HG03575 (cell line): ENCODE measurements around the gene TMEM232.

Experiments used
- ATAC-seq: cut with Tn5 transposase; IDR thresholded peaks from one replicate; pipeline ENCODE4 v1.9.1; 2021; ENCODE audit not compliant: unreplicated experiment, insufficient number of reproducible peaks, low FRiP score; ENCODE audit errors: extremely low read depth

TMEM232 gene

DNA sequence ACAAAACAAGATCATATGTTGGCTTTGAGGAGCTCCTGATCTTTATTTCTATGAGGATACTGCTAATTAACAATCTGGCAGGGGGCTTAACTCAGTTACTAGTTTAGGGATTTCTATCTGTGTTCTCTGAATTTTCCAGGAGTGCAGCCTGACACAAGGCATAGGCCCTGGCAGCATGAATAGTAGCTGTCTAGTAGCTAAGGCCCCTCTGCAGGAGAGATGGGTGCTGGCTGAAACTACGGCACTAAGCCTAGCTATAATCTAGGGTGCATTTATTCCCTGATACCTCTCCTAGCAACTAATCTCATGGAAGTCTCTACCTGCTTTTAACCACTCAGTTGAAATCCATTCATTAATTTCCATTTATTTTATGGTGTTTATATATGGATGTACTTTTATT lies 268.2 kb downstream of the TMEM232 start:
- ATAC-seq, result no peak

DNA sequence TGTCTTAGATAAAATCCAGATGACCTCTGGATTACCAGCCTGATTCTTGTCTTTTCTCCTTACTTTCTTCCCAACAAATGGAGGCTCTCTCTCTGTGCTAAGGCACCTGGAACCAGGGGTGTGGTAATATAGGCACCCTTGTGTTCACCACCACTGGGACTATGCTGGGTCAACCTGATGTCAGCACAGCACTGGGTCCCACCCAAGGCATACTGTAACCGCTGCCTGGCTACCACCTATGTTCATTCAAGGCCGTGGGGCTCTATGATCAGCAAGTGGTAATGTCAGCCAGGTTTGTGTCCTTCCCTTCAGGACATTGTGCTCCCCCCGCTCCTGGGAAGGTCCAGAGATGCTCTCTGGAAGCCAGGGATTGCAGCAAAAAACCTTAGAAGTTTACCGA lies 283.6 kb downstream of the TMEM232 start:
- ATAC-seq, result no peak

DNA sequence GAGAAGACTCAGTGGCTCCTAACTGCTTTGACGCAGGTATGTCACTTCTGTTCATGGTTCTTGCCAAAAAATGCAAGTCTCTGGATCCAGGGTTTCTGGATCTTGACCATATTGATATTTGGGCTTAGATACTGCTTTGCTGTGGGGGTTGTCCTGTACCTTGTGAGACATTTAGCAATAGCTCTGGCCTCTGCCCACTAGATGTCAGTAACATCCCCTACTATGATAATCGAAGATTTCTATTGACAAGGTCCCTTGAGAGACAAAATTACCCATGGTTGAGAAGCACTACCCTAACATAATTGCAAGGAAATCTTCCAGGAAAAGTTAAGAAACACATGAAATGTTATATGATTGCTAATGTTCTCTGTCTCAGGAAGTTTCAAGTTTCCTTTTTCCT lies 285.4 kb downstream of the TMEM232 start:
- ATAC-seq, result no peak

DNA sequence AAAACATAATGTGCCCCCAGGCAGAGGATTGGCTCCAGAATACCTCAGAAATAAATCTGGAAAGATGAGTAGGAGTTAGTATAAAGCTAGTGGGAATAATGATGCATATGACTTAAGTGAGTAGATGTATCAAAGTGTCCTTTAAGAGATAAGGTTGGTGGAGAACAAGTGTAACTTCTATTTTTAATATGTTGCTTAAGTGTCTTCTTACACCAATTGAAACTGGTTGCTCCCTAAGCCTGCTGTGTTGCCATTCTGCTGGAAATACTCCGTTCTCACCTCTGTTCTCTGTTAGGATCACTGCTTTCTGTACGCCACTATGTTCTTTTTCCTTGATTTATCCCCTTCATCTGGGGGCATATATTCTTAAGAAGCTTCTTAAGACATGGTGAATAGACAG lies 286.4 kb downstream of the TMEM232 start:
- no peak for ATAC-seq

DNA sequence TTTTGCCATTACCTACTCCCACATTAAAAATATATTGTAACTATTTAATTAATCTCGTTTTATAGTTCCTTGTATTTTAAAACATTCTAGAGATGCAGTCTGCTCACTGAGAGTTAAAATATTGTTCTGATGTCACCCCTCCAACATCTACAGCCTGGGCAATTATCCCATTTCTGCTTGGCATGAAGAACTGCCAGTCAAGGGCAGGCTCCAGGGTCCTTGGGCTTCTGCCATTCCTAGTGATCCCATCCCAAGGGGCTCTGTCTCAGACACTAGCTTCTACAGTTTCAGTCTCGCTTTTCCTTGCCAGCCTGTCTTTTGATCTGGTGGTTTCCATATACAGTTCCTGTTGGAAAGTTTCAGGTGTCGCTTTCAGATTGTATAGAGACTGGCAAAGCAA lies 287.2 kb downstream of the TMEM232 start:
- no peak for ATAC-seq

DNA sequence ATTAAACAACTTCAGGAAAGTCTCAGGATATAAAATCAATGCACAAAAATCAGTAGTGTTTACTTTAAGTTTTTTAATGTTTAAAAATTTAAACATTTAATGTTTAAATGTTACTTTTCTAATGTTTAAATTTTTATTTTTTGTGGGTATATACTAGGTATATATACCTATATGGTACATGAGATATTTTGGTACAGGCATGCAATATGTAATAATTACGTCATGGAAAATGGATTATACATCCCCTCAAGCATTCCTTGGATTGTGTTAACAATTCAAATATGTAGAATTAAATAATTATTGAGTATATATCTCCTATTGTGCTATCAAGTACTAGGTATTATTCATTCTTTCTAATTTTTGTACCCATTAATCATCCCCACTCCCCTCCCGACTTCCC lies 291.3 kb downstream of the TMEM232 start:
- ATAC-seq, result no peak

DNA sequence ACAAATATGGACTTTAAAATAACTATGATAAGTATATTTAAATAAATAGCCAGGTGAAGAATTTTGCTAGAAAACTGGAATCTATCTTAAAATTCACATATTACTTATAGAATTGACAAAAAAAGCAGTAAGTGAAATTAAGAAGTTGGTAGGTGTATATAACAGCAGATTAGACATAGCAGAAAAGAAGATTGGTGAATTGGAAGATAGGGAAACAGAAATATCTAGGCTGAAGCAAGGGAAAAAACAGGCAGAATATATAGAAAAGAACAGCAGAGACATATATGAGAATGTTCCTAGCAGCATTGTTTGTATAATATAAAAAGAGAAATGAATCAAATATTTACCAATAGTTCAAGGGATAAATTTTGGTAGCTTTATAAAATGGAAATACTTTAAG lies 294.9 kb downstream of the TMEM232 start:
- no peak for ATAC-seq

DNA sequence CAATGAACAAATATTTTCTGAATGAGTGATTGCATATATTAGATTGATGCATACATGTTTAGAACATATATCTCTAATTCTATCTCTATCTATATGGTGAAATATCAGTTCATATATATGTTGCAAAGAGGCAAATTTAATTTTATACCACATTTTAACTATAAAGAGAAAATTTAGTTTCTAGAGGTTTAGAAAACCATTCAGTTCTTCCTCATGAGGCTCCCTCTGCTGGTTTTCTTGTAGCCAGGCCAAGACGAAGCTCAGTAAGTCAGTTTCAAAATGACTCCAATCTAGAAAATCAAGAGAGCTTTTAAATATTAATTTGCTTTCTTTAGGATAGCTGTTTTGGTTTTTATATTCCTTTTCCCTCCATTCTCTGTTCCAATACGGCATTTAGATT lies 312.1 kb downstream of the TMEM232 start:
- ATAC-seq, result no peak

DNA sequence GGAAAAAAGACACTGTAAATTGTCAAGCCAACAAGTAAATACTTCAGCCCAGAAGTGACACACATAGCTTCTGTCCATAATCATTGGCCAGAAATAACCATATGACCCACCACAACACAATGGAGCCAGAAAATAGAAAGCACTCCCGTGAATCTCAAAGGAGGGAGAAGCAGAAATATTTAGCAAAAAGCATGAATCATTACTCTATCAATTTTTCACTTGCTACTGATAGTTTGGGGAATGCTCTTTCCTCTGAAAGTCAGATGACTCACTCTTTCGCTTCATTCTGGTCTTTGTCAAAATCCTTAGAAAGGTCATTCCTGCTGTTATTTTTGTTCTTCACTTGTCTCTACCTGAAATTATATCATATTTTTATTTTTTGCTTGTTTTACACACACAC lies 312.6 kb downstream of the TMEM232 start:
- ATAC-seq, result no peak

DNA sequence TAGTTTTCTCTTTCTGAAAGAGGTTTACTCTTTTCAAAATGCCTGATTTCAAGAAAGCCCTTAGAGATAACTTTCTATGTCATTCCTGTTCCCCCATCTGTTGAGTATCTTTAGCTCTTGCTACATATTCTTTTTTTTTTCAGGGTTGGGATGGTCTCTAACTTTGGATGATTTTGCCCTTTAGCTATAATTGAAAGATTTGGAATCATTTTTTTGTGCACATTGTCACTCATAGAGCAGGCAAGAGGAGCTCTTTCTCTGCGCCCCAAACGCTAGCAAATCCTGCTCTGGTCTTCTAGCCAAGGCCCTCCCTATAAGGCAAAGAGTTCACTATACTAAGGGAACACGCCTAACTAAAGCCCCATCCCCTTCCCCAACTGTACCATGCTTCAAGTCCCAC lies 316.9 kb downstream of the TMEM232 start:
- no peak for ATAC-seq

DNA sequence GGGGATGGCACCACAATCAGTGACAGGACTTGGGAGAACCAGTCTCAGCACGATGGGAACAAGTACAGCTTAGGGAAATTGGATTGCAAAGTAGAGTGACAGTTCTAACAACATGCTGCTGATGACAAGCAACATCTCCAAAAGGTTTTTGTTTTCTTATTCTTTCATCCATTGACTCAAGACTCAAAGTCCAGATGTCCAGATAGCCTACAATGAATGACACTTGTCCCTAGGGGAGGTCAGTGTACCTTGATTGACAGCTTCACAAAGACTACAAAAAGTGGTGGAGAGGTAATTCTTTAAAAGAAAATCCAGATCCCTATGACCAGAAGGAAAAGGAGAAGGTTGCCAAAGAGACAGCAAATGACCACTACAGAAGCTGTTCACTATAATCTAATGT lies 323.9 kb downstream of the TMEM232 start:
- ATAC-seq, result no peak

DNA sequence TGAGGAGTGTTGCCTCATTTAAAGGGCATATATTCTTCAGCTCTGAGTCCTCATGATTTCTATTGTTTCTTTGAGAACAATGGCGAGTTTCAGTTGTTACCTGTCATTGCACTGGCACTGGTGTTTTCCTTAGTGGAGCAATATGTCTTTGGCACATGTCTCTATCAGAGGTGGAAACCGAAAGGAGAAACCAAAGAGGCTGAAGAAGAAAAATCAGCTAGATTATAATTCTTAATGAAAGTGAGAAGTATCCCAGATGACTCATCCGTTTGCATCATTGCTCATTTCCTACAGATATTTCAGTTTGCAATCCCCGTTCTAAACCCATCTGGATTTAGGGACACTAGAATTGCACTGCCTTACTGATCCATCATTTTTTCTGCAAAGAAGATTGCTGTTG lies 324.6 kb downstream of the TMEM232 start:
- no peak for ATAC-seq

DNA sequence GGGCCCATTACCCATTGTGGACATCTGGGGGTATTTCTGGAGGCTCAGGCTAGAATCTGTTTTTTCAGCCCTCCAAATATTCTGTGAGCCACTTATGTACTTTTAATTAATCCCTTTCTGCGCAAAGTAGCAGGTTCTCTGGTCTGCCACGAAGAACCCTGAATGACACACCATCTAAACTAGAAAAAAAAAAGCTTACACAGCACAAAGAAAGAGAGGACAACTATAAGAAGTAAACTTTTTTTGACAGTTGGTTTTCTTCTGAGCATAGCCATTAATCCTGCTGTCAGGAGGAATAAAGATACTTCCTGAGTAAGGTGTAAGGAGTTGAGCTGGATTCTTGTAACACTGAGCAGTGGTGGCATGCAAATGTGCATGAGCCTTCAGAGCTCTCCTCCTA lies 327.5 kb downstream of the TMEM232 start:
- ATAC-seq, result no peak

DNA sequence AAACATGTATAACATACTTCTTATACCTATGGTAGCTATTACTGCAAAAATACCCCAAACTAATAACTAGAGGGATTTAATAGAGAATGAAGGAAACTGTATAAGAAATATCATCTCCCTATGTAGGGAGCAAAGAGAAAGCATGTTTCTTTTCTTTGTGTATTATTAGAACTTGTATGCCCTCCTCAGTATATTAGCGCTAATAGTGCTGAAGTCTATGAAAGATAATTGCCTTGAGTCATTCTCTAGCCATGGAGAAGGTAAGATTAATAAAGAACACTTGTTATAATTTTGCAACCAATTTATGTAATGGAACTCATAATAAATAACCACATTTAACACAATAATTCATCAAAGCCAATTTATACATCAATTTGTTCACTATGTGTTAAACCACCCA lies 329.2 kb downstream of the TMEM232 start:
- no peak for ATAC-seq

DNA sequence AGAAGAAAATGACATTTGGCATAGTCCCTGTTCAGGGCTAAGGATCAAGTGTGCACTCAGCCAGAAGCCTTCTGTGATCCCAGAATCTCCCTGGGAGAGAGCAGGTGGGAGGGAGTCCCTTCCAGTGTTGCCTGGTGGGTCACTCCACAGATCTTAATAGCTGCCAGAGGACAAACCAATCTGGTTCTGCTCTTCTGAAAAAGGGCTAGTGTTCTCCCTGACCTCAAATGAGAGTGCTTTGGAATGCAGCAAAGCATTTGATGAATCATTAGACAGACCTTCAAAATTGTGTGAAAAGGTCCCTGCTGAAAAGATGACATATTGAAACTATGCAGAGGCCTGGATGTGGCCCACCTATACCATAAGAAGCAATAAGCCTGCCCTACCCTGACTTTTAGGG lies 339.7 kb downstream of the TMEM232 start:
- ATAC-seq, result no peak

DNA sequence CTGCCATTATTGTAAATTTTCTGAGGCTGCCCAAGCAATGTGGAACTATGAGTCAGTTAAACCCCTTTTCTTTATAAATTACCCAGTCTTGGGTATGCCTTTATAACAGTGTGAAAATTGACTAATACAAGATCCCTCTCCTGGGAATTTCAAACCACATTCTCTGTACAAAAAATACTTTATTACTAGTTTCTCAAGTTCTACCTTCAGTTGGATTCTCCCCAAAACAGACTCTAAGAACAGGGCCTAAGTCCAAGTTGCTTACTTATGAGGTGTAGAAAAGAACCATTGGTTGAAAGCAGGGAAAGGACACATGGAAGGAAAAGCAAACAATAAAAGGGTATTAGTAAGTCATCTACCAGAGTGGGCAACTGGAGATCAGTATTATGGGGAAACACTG lies 343.2 kb downstream of the TMEM232 start:
- no peak for ATAC-seq

DNA sequence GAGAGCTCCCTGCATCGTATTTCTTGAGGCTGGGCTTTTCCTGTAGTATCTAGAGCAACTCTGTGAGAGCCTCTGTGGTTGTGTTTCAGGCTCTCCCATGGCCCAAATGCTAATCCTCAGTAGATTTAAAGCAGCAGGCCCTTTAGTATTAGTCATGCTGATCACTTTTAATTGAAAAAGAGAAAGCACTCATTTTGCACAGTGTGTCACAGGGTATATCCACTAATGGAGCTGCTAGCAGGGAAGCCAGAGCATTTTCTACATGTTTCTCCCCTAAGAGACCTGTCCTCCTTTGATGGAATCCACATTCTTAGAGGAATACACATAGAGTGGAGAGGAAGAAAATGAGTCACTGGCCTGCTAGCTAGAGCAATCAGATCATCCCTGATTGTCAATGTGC lies 348.5 kb downstream of the TMEM232 start:
- no peak for ATAC-seq

DNA sequence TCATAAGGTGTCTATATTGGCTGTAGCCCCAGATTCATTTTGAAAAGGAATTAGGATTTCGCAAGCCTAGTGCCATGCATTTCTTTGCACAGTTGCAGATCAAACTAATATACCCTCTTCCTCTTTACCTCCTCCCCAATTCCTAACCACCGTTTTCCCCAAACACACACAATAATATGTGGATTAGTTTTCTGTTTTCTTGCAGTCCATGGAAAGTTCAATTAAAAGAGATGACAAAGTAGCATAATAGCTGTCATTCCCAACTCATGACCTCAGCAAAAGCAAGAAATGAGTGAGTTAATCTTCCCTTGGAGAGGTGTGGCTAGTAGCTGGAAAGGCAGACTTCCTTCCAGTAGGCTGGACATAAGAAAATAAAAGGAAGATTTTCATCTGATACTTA lies 349.1 kb downstream of the TMEM232 start:
- ATAC-seq, result no peak

DNA sequence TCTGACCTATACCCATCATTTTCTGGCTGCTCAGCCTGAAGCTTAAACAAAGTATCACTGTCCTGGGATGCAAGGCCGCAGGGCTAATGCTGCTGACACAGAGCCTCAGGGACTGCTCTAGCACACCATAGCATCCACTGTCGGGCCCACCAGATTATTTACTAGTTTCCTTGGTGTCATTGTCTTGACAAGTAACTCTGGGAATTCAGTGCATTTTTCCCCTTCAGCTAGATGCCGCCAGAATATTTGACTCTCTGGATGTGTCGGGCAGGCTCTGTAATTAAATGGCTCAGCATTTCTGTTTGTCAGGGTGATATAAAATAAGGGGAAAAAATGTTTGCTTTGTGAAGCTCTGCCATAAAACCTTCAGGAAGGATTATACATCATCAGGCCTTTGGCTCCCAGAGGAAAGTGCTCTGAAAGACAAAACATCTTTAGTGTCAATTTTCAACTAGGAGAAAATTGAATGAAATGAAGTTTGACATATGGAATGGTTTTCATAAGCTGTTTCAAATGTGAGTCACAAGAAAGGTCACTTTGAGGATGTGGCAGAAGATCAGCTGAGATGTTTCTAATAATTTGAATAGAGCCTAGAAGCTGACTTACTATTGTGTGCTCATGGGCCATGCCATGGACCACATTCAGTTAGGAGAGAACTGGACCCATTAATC lies 350.1 kb downstream of the TMEM232 start:
- ATAC-seq, result no peak

DNA sequence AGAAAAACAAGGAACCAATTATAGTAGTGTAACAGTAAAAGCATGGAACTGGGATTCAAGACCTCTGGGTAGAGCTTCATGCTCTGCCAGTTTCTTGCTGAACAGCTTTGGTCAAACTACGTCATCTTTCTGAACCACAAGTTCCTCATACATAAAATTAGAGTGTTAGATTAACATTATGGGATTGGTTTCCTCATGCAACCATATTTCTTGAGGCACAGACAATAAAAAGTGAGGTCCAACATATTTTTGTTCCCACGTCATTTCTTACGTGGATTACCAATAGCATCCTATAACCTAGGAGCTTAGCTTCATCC lies 354.8 kb downstream of the TMEM232 start:
- ATAC-seq, result peak; percentile 33

DNA sequence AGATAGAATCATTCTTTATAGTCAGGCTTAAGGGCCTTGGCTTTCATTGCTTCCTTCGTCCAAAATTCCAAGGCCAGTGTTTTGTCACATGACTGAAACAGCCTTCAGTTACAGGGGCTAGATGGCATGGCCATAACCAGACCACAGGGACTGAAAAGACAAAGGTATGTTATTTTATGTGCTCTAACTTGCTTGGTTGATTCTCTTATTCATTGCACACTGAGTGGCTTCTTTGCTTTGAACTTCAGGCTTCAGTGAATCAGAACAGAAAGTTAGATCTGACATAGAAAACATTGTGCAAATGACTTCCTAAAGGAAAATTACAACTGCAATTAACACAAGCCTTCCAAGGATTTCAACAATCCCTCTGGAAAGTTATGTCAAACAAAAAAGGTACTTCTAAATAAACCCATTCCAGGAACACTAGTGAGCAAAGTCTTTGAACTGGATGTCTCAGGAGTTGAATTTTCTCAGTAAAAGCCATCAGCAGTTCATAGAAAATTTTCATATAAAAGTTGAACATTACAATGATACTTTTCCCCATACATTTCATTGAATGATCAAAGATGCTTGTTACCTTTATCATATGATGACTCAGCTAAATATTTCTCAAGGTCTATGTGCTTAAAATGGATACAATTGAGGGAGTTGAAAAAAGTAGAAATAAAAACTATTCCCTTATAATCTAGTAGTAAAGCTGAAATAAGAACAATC lies 355.3 kb downstream of the TMEM232 start:
- peak; percentile 35 for ATAC-seq
